GM19351 (cell line): ENCODE measurements around the gene LRRC27.
"Not testable (repeated sequence)": the region's sequence is repeated elsewhere in the genome, so short reads cannot be mapped to it uniquely, and the experiment has no call there.

Experiments used
- ATAC-seq: cut with Tn5 transposase; IDR thresholded peaks from one replicate; pipeline ENCODE4 v1.9.1; 2021; ENCODE audit warnings: mild to moderate bottlenecking, moderate library complexity; ENCODE audit not compliant: unreplicated experiment

Gene LRRC27

GRCh38 chr10:132331601-132332432 is at the start of gene LRRC27:
Gene LRRC27 (plus strand): TSS chr10:132332193. CDS start chr10:132333525, 1,332 bp downstream.
- ATAC-seq: peak; percentile 81

DNA sequence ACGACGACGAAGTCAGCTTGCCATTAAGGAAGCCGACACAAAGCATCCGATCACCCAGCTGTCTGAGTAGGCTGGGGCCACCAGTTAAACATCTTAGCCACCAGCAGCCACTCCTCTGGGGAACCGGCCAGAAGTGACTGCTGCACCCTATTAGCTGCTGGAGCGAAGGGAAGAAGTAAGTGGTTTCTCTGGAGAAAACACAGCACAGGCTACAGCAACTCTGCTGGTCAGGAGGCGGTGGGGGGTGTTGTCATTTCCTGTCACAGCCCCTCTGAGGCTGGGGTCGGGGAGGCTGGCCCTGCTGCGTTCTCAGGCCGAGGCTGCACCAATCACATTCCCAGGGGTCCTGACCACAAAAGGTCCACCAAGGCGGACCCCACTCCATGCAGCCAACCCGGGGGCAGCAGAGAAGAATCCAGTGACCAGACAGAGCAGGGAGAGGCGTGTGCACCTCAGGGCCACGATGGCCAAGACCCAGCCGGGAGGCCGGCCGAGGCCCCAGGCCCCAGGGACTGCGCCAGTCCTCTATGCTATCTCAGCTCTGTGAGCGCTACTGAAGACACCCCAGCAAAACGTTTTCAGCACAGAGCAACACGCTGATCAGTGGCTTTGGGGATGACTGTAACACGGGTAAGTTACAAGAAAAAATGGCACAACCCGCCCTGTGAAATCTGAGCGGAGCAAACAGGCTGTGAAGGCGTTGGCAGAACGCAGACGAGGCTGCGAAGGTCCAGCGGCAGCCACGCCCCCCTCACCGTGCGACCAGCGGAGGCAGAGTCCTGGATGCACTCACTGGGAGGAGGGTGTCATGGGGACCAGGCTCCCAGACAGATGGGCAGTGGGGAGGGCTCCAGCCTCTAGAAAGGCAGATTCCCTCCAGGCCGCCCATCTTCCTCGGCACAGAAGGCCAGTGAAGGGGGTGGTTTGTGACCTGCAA is 49.1 kb upstream of the LRRC27 start:
- ATAC-seq: no peak

GRCh38 chr10:132283604-132284382 is 48.2 kb upstream of the LRRC27 start:
- no peak for ATAC-seq

DNA sequence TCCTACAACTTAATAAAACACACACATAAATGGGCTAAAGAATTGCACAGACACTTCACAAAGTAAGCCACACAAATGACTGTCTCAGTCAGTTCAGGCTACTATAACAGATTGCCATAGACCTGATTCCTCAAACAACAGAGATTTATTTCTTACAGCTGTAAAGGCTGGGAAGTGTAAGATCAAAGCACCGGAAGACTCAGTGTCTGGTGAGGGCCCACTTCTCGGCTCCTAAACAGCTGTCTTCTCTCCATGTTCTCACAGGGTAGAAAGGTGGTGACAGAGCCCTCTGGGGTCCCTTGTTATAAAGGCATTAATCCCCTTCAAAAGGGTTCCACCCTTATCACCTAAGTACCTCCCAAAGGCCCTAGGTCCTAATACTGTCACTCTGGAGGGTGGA is 42.6 kb upstream of the LRRC27 start:
- ATAC-seq: no peak

DNA sequence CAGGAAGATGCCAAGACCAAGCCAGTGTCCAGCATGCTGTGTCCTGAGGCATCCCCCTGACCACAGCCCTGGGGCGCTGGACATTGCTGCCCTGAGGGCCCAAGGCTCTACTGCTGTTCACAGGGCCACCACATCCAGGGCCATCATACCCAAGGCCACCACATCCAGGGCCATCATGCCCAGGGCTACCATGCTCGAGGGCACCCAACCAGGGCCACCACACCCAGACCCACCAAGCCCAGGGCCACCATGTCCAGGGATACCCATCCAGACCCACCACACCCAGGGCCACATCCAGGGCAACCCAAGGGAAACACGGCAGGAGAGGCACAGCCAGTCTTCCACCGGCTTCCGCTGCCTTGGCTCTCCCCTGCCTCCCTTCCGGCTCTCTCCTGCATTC is 41.4 kb upstream of the LRRC27 start:
- ATAC-seq: no peak

DNA sequence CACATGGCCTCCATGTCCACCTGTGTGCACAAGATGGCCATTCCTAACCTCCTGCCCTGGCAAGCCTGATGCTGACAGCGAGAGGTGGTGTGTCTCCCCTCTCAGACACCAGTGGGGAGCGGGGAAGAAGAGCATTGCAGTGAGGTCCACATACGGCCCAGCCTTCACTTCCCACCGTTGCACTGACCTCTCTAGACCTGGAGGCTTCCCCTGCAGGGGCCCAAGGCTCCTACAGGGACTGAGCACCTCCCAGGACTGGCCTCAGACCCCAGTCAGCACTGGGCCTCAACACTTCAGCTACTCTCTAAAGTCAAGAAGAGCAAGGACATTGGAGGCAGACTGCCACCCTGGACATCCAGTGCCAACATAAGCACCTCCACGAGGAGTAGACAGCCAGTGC is 40.2 kb upstream of the LRRC27 start:
- no peak for ATAC-seq

DNA sequence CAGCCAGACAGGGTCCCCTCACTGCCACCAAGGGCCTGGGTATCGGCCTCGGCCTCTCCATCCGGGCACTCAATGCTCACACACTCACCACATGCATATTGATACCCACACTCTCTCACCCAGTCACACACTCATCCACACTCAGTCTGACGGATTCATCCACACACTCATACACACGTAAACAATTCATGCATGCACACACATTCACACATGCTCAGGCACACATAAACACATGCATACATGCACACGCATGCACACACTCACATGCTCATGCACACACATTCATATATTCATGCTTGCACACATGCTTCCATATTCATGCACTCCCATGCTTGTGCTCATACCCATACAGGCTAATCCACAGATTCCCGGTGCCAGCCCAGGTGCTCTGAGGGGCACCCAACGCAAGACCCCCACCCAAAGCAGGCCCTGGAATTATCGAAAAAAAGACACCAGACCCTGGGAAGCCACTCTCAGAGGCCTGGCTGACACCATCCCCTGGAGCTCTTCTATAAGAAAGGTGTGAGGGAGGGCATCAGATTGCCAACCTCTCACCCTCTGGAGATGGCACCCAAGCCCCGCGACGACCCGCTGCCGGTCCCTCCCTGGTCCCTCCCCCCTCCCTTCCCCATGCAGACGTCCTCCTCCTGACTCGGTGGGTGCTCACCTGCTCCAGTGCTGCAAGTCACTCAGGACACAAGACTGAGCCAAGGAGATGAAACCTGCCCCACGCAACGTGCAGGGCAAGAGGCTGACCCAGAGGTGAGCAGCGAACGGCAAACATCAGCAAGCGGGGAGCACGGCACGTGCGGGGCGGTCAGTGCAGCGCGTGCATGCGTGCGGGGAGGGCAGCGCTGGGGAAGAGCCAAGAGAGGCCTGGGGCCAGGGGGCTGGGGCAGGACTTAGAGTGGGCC is 39.4 kb upstream of the LRRC27 start:
- ATAC-seq: no peak

DNA sequence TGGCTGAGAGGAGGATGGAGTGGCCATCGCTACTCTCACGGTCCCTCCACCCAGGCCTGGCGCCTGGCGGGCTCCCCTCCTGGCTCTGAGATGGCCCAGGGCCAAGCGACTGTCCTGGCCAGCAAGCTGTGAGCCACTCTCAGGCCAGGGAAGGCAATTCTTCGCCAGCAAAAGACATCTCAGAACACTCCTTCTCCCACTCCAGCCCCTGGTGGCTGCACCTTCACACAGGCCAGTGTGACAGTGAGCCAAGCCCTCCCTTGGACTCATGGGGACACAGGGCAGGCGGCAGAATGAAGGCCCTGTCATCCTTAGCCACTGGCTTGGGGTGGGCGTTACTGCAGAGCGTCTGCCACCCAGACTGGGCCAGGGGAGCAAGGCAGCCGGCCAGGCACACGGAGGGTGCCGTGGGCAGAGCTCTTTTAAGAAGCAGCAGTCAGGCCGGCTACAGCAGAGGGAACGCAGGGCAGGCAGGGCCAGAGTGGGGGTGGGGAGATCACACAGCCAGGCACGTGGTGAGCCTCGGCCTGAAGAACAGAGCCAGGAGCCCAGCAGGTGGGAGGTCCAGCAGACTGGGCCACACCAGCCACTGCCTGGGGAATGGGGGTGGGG is 38.7 kb upstream of the LRRC27 start:
- ATAC-seq: no peak

- no peak for ATAC-seq
These were observed 38.0 kb upstream of the LRRC27 start for GRCh38 chr10:132293813-132294520.

- ATAC-seq: no peak
These were observed 37.3 kb upstream of the LRRC27 start for GRCh38 chr10:132294561-132295318.

GRCh38 chr10:132295481-132295880 is 36.5 kb upstream of the LRRC27 start:
- not testable (repeated sequence) for ATAC-seq

- ATAC-seq: no peak
These were observed 35.1 kb upstream of the LRRC27 start for GRCh38 chr10:132296666-132297443.

GRCh38 chr10:132297526-132297925 is 34.5 kb upstream of the LRRC27 start:
- no peak for ATAC-seq

DNA sequence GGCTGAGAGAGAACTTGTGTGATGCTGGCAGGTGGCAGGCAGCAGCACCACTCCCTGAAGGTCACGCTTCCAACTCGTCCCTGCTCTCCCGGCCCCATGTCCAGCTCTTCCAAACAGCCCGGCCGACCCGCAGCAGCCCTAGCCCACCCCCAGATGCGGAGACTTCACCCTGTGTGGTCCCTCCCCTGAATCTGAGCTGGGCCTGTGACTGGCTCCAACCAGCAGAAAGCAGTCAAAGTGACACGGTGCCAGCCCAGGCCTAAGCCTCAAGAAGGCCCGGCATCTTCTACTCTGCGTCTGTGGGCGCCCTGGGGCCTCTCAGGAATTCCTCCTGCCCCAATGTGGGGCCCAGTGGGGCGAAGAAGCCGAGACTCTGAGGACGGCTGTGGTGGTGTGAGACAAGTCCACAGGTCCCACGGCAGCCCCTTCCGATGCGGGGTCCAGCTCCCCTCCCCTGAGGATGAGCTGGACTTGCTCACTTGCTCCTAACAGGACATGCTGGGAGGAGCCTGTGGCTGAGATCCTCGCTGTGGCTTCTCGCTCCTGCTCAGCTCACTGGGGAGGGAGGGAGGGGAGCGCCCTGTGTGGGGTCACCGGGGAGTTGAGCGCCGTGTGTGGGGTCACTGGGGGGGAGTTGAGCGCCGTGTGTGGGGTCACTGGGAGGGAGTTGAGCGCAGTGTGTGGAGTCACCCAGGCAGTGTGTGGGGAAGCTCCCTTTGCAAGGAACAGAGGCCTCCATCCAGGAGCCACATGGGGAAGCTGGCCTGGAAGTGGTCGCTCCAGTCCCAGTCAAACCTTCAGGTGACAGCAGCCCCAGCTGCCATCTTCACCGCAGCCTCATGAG is 33.7 kb upstream of the LRRC27 start:
- no peak for ATAC-seq

- no peak for ATAC-seq
These were observed 32.3 kb upstream of the LRRC27 start for GRCh38 chr10:132299371-132300336.
